SKM-1 treated with dmso at 0.1 percent for 144 hours (cell line): ENCODE measurements around the gene ICAM4.

Experiments used
- DNase-seq: peaks from one replicate; lab custom pipeline; 2025; ENCODE audit not compliant: unreplicated experiment; lab: John Stamatoyannopoulos, UW

ICAM4 gene

GRCh38 chr19:10290357-10290875 is 3.7 kb downstream of the ICAM4 start:
- no peak for DNase-seq

GRCh38 chr19:10290876-10291553 is 4.3 kb downstream of the ICAM4 start:
- DNase-seq = no peak

GRCh38 chr19:10291554-10292205 is 4.9 kb downstream of the ICAM4 start:
- no peak for DNase-seq

- DNase-seq = no peak
These were observed 5.5 kb downstream of the ICAM4 start for GRCh38 chr19:10292206-10292788.

GRCh38 chr19:10292789-10293636 is 6.3 kb downstream of the ICAM4 start:
- no peak for DNase-seq

- DNase-seq = no peak
These were observed 7.0 kb downstream of the ICAM4 start for GRCh38 chr19:10293637-10294367.

- DNase-seq = no peak
These were observed 7.6 kb downstream of the ICAM4 start for GRCh38 chr19:10294368-10294697.

- no peak for DNase-seq
These were observed 8.6 kb downstream of the ICAM4 start for GRCh38 chr19:10295305-10295846.

GRCh38 chr19:10295847-10296591 is 9.3 kb downstream of the ICAM4 start:
- DNase-seq = no peak

- DNase-seq = peak; percentile 67
These were observed 13.0 kb downstream of the ICAM4 start for GRCh38 chr19:10299545-10300458.

GRCh38 chr19:10305139-10305806 is 18.5 kb downstream of the ICAM4 start:
- DNase-seq = peak; percentile 52

- DNase-seq = no peak
These were observed 19.6 kb downstream of the ICAM4 start for GRCh38 chr19:10306327-10306726.

- no peak for DNase-seq
These were observed 22.7 kb downstream of the ICAM4 start, which contains the start of gene ZGLP1 for GRCh38 chr19:10309423-10309822. ZGLP1 (minus strand) TSS chr19:10309815.

- peak; percentile 49 for DNase-seq
These were observed 28.8 kb downstream of the ICAM4 start, which contains the start of gene FDX2 for GRCh38 chr19:10315335-10316214. FDX2 (minus strand) TSS chr19:10316015; CDS start chr19:10315996, 19 bp downstream.

GRCh38 chr19:10316229-10317044 is 29.7 kb downstream of the ICAM4 start:
- DNase-seq = no peak
